HG03108 (cell line): ENCODE results near the gene BCR.

Source experiments
- ATAC-seq: cut with Tn5 transposase; IDR thresholded peaks from one replicate; pipeline ENCODE4 v1.9.1; 2021; ENCODE audit warnings: moderate library complexity; ENCODE audit not compliant: unreplicated experiment

BCR gene

DNA sequence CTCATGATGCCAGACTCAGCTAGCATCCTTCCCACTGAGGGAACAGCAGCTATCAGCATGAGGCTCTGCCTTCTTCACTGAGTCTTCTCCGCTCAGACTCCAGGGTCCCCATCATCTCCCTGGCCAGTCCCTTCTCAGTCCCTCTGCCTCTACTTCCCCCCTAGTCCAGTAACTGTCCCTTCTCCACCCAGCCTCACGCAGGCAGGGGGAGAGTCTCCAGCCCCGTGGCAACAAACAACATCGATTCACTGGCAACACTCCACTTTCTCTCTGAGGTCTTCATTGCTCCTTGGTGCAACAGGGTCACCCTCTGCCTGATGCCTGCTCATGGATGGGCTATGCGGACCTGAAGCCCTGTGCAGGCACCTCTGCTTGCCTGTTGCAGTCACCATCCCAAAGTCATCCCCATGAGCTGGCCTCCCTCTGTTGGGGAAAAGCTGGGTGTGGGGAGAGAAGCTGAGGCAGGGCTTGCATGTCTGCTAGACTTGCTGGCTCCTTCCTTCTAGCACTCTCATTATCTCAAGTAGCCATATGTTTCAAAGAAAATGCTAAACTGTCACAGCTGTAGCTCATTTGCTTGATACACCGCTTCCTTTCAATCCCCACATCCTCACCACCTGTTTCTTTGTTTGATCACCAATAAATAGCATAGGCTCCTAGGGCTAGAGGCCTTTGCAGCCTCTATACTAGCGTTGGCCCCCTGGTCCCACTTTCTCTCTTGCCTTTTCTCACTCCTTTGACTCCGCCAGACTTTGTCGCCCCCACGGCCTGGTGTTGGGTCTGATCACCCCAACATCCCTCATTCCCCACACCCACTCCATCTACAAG, 4.3 kb upstream of the BCR start:
- no peak for ATAC-seq

- ATAC-seq: no peak
Observed at GRCh38 chr22:23176645-23177027, 3.7 kb upstream of the BCR start.

GRCh38 chr22:23177197-23177596, 3.1 kb upstream of the BCR start:
- no peak for ATAC-seq

DNA sequence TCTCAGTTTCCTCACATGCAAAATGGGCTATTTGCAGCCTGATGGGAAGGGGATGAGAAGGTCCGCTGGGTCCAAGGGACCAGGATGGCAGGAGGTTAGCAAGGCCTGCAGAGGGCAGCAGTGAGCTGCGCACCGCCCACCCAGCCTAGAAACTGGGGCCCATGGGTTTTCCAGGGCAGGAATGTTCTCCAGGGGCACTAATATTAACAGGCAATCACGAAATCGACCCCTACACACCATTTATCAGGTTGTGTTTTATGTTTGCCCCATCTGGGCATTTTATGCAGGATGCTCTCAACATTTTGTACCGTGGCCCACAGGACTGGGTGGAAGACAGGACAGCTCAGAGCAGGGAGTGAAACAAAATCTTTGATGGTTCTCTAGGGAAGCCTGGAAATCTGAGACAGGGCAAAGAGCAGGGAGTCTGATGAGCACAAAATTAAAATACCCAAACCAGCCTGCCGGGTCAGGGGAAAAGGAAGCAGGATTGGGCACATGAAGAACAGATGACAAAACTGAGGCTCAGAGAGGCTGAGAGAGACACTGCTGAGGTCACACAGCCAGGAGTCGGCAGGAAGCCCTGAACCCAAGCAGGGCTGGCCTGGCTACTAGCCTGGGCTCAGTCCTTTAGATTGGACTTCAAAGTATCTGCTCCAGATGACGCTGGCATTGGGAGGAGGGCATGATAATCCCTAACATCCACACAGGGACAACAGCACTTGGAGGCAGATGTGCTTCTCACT, 1.6 kb upstream of the BCR start:
- no peak for ATAC-seq

GRCh38 chr22:23179381-23180299, 669 bp upstream of the BCR start:
- ATAC-seq: no peak

- no peak for ATAC-seq
Observed at GRCh38 chr22:23180893-23181720, 798 bp downstream of the BCR start.

DNA sequence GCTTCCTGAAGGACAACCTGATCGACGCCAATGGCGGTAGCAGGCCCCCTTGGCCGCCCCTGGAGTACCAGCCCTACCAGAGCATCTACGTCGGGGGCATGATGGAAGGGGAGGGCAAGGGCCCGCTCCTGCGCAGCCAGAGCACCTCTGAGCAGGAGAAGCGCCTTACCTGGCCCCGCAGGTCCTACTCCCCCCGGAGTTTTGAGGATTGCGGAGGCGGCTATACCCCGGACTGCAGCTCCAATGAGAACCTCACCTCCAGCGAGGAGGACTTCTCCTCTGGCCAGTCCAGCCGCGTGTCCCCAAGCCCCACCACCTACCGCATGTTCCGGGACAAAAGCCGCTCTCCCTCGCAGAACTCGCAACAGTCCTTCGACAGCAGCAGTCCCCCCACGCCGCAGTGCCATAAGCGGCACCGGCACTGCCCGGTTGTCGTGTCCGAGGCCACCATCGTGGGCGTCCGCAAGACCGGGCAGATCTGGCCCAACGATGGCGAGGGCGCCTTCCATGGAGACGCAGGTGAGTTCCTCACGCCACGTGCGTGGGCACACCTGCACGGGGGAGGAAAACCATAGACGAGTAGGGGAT, 1.5 kb downstream of the BCR start:
- no peak for ATAC-seq

- no peak for ATAC-seq
Observed at GRCh38 chr22:23182309-23183060, 2.2 kb downstream of the BCR start.

DNA sequence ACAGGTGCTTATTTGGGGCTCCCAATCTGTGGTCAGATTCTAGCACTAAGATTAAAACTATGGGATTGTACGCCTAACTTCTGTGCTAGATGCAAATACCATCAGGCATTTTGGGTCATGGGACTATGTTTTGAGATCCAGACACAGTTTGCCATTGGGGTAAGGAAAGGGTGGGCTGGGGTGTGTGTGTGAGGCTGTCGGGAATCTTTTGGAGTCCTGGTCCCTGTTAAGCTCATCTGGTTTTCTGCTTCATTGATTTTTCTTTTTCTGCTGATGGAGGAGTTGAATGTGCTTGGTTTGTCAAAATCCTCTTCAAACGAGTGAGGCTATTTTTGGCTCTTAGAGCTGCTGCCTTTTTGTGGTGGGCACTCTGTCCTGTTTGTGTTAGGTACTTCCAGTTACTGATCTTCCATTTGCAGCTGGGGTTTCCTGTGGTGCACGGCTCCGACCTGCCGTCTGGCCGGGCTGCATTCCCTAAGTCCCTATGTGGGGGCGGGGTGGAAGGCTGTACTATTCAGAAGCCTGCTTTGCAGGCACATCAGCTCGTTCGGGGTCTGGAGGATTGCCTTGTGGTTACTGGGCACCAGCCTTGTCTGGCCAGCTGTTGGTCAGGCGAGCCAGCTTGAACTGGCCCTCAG, 2.9 kb downstream of the BCR start:
- ATAC-seq: no peak

DNA sequence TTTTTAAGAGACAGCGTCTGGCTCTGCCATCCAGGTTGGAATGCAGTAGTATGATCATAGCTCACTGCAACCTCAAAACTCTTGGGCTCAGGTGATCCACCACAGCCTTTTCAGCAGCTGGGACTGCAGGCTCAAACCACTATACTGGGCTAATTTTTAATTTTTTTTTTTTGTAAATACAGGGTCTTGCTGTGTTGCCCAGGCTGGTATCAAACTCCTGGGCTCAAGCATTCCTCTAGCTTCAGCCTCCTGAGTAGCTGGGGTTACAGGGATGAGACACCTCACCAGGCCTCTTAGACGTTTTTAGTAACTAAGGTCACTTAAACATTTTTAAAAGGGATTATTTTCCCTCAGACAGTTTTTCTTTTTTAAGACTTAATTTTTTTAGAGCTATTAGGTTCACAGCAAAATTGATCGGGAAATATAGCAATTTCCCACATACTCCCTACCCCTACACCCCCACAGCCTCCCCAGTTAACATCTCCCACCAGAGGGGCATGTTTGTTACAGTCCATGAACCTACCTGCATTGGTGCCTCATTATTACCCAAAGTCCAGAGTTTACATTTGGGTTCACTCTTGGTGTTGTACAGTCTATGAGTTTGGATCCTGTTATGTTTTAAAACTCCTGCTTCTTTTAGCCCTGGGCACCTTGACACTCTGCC, 3.9 kb downstream of the BCR start:
- no peak for ATAC-seq

GRCh38 chr22:23184764-23185113, 4.4 kb downstream of the BCR start:
- no peak for ATAC-seq

DNA sequence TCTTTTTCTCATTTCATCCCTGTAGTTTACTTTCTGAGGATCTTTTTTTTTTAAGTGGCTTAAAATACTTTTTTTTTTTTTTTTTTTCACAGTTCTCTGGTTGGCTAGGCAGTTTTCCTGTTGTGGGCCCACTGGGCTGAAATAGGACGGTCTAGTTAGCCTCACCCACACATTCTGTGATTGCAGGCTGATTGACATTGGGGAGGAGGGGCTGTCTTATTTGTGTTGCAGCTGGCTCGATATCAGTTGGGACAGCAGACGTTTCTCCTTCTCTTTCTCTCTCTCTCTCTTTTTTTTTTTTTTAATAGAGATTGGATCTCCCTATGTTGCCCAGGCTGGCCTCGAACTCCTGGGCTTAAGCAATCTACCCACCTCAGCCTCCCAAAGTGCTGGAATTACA, 6.9 kb downstream of the BCR start:
- ATAC-seq: no peak

GRCh38 chr22:23187871-23188700, 7.8 kb downstream of the BCR start:
- no peak for ATAC-seq

DNA sequence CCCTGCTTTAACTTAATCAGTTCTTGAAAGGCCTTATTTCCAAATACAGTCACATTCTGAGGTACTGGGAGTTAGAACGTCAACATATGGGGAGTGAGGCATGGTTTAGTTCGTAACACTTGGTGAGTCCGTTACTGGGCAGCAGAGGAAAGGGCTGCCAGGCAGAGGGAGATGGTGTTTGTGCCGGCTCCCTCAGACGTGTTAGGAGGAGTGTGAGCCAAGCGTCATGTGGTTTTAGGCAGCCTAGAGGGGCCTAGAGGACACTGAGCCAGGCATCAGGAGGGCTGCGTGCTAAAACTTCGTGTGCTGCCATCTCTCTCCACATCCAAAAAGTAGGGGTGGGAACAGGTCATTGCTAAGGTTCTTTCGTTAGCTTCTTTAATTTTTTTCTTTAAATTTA, 10.2 kb downstream of the BCR start:
- ATAC-seq: no peak

- no peak for ATAC-seq
Observed at GRCh38 chr22:23192133-23192532, 11.8 kb downstream of the BCR start.

GRCh38 chr22:23192558-23192957, 12.2 kb downstream of the BCR start:
- no peak for ATAC-seq

GRCh38 chr22:23193196-23193827, 13.0 kb downstream of the BCR start:
- ATAC-seq: no peak
